Activated naive CD4-positive, alpha-beta T cell treated with anti-CD3 and anti-CD28 coated beads, Interleukin-2, amount 10 ng/mL, durations not matched to agents 7 days and 5 days (primary cell): Measurements from ENCODE around the gene MSANTD3.
"Not testable (repeated sequence)": the region's sequence is repeated elsewhere in the genome, so short reads cannot be mapped to it uniquely, and the experiment has no call there.

Experiments used
- CTCF ChIA-PET: fragments of 350-600 bp; sonication (Branson Sonifier 250); formaldehyde crosslinking; loops from one replicate; lab custom pipeline; 2021; ENCODE audit warnings: antibody characterized with exemption; lab: Charles Lee
- DNase-seq: peaks from one replicate; pipeline ENCODE4 v3.0.0-alpha.2; 2020
- H3K27ac Mint-ChIP-seq: one replicate; pipeline ENCODE4 v1.8.0; 2021; ENCODE audit warnings: mild to moderate bottlenecking, moderate library complexity, mixed read lengths
- H3K27me3 Mint-ChIP-seq: one replicate; pipeline ENCODE4 v1.8.0; 2021; ENCODE audit warnings: mild to moderate bottlenecking, mixed read lengths
- H3K36me3 Mint-ChIP-seq: one replicate; pipeline ENCODE4 v1.8.0; 2021; ENCODE audit warnings: mixed read lengths
- H3K4me1 Mint-ChIP-seq: one replicate; pipeline ENCODE4 v1.8.0; 2021; ENCODE audit warnings: mixed read lengths
- H3K4me3 Mint-ChIP-seq: one replicate; pipeline ENCODE4 v1.8.0; 2021; ENCODE audit warnings: mild to moderate bottlenecking, moderate library complexity, mixed read lengths
- H3K9me3 Mint-ChIP-seq: one replicate; pipeline ENCODE4 v1.8.0; 2021; ENCODE audit warnings: mixed read lengths

MSANTD3 gene

DNA sequence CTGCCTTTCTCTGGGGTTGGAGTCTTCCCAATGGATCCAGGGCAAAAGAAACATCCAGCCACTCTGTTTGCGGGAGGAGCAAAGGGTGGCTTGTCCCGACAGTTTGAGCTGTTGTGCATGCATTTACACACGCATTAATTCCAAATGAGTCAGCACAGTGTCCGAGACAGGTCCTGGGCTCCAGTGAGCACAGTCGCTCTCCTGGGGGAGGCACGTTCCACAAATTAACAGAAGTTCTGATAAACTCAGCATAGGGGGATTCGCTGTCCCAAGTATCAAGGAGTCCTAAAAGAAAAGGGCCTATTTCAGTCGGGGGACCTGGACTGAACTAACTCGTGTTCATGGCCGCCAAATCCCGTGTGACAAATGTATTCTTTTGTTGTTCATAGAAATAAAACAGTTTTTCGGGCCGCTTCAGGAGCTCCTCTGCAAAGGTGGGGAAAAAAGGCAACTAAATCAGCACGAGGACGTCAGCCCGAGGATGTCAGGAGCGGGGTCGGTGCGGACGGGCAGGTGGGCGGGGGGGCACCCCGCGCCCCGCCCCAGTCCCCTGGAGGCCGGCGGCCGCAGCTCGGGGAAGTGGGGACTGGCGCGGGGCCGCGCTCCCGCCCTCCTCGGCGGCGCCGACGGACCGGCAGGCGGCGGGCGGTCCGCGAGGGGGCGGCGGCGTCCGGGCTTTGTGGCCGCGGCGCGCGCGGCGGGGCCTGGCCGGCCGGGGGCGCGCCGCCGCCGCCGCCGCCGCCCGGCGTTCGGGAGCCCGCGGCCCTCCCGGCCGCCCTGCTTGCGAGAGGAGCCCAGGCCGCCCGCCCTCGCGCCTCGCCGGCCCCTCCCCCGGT lies at the start of gene MSANTD3:
MSANTD3 (plus strand) TSS at position 614 of the 836 bp plus-strand sequence. CDS start 14,796 bp downstream, outside the sequence.
- CTCF ChIA-PET: interaction anchor here (0.6 to 1.8 kb wide), 3 partner anchors 9 to 12 kb away, joined by 3 to 7 read pairs (median 5); no protein-coding TSS in a partner anchor
- peak; percentile 69 for DNase-seq
- peaks cover 2% of the 10 kb centered on the region for H3K36me3 Mint-ChIP-seq
- H3K9me3 Mint-ChIP-seq: no peaks in the 10 kb centered on the region
- H3K4me1 Mint-ChIP-seq: peaks cover 33% of the 10 kb centered on the region
- H3K27me3 Mint-ChIP-seq: peaks cover 33% of the 10 kb centered on the region
- H3K4me3 Mint-ChIP-seq: peak within 1 kb of the TSS; percentile 99
- H3K27ac Mint-ChIP-seq: peak within 1 kb of the TSS; percentile 92

DNA sequence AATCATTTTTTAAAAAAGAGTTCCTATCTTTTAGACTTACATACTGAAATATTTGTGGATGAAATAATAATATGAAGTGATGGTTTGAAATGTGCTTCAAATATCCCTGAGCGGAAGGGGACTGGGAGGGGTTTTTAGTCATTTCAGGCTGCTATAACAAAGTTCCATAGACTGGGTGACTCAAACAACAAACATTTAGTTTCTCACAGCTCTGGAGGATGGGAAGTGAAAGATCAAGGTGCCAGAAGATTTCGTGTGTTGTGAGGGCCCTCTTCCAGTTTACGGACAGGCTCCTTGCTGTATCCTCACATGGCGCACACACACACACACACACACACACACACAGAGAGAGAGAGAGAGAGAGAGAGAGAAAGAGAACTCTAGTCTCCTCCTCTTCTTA lies 47.1 kb upstream of the MSANTD3 start:
- no peak for DNase-seq
- Mint-ChIP-seq H3K27me3 (no peaks in the 10 kb centered on the region), H3K36me3 (no peaks in the 10 kb centered on the region), H3K4me1 (peaks cover 5% of the 10 kb centered on the region), H3K27ac (no peak overlapping the region), H3K4me3 (no peak overlapping the region), H3K9me3 (peaks cover 4% of the 10 kb centered on the region)
- CTCF ChIA-PET: no interaction called here

- H3K36me3 Mint-ChIP-seq, H3K4me3 Mint-ChIP-seq, H3K27ac Mint-ChIP-seq, DNase-seq, H3K4me1 Mint-ChIP-seq, H3K27me3 Mint-ChIP-seq, H3K9me3 Mint-ChIP-seq, CTCF ChIA-PET: not testable (repeated sequence)
These were observed 34.0 kb upstream of the MSANTD3 start for GRCh38 chr9:100392989-100393388.

- H3K27ac Mint-ChIP-seq: no peak overlapping the region
- H3K27me3 Mint-ChIP-seq: no peaks in the 10 kb centered on the region
- no peak for DNase-seq
- H3K9me3 Mint-ChIP-seq: no peaks in the 10 kb centered on the region
- H3K36me3 Mint-ChIP-seq: no peaks in the 10 kb centered on the region
- CTCF ChIA-PET: no interaction called here
- no peaks in the 10 kb centered on the region for H3K4me1 Mint-ChIP-seq
- no peak overlapping the region for H3K4me3 Mint-ChIP-seq
These were observed 32.8 kb upstream of the MSANTD3 start for GRCh38 chr9:100394032-100394695.

DNA sequence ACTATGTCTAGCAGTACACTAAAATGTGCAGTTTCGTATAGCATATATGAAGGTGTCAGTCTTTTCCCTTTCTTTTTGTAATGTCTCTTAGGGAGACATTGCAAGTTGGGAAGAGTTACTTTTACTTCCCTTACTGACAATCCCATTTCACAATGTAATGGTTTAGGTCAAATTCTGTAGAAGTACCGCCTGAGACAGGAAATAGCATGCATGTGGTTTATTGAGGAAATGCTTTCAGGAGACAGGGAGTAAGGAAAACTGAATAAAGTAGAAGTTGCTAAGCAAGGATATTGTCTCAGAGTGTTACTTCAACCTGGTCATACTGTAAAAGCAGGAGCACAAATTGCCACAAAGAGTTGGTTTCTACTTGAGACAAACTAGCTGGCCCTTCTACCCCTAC lies 32.1 kb upstream of the MSANTD3 start:
- no peak for DNase-seq
- Mint-ChIP-seq H3K27ac (no peak overlapping the region), H3K4me3 (no peak overlapping the region)

GRCh38 chr9:100396769-100397168 lies 30.2 kb upstream of the MSANTD3 start:
- Mint-ChIP-seq H3K4me1 (no peaks in the 10 kb centered on the region), H3K27ac (no peak overlapping the region)
- CTCF ChIA-PET: no interaction called here

More for the DNA sequence above, 32.1 kb upstream of the MSANTD3 start:
- H3K9me3 Mint-ChIP-seq: no peaks in the 10 kb centered on the region
- CTCF ChIA-PET: no interaction called here
- no peaks in the 10 kb centered on the region for H3K27me3 Mint-ChIP-seq
- no peaks in the 10 kb centered on the region for H3K36me3 Mint-ChIP-seq
- no peaks in the 10 kb centered on the region for H3K4me1 Mint-ChIP-seq

GRCh38 chr9:100397529-100398266 lies 29.2 kb upstream of the MSANTD3 start:
- peaks cover 10% of the 10 kb centered on the region for H3K27me3 Mint-ChIP-seq
- H3K4me1 Mint-ChIP-seq: no peaks in the 10 kb centered on the region
- no peak overlapping the region for H3K4me3 Mint-ChIP-seq
- CTCF ChIA-PET: no interaction called here
- no peak overlapping the region for H3K27ac Mint-ChIP-seq
- no peaks in the 10 kb centered on the region for H3K36me3 Mint-ChIP-seq
- no peaks in the 10 kb centered on the region for H3K9me3 Mint-ChIP-seq
- DNase-seq: no peak

More at GRCh38 chr9:100396769-100397168, 30.2 kb upstream of the MSANTD3 start:
- H3K36me3 Mint-ChIP-seq: no peaks in the 10 kb centered on the region
- peaks cover 10% of the 10 kb centered on the region for H3K27me3 Mint-ChIP-seq
- no peak for DNase-seq
- H3K4me3 Mint-ChIP-seq: no peak overlapping the region
- no peaks in the 10 kb centered on the region for H3K9me3 Mint-ChIP-seq

- DNase-seq: no peak
- Mint-ChIP-seq H3K4me1 (no peaks in the 10 kb centered on the region), H3K36me3 (no peaks in the 10 kb centered on the region), H3K27me3 (peaks cover 10% of the 10 kb centered on the region), H3K27ac (no peak overlapping the region), H3K9me3 (no peaks in the 10 kb centered on the region), H3K4me3 (no peak overlapping the region)
- CTCF ChIA-PET: no interaction called here
These were observed 25.9 kb upstream of the MSANTD3 start for GRCh38 chr9:100401042-100401441.

DNA sequence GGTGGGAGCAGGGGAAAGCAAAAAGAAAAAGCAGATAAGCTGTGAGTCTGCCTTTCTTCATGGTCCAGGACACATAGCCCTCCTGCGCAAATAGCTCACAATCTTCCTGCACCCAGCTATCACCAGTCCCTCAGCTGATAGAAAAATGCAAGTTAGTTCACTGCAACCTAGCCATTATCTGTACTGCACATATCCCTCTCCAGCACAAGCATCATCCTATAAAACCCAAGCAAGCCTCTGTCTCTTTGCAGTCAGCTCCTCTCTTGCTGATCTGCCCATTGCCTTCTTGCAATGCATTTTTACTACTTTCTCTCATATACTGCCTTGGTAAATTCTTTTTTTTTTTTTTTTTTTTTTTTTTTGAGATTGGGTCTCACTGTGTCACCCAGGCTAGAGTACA lies 20.0 kb upstream of the MSANTD3 start:
- Mint-ChIP-seq H3K4me3 (no peak overlapping the region), H3K36me3 (peaks cover 1% of the 10 kb centered on the region), H3K27ac (no peak overlapping the region), H3K9me3 (peaks cover under 1% of the 10 kb centered on the region), H3K4me1 (peaks cover 13% of the 10 kb centered on the region), H3K27me3 (peaks cover 16% of the 10 kb centered on the region)
- no peak for DNase-seq
- CTCF ChIA-PET: interaction anchor here (1.1 kb wide), 1 partner anchor 31 kb away, joined by 3 read pairs; no protein-coding TSS in a partner anchor

- Mint-ChIP-seq H3K9me3 (peaks cover 2% of the 10 kb centered on the region), H3K4me3 (no peak overlapping the region), H3K27me3 (peaks cover 19% of the 10 kb centered on the region), H3K36me3 (peaks cover 3% of the 10 kb centered on the region), H3K4me1 (peaks cover 17% of the 10 kb centered on the region), H3K27ac (no peak overlapping the region)
- DNase-seq: no peak
- CTCF ChIA-PET: no interaction called here
These were observed 18.3 kb upstream of the MSANTD3 start for GRCh38 chr9:100408546-100409175.

GRCh38 chr9:100409176-100409556 lies 17.8 kb upstream of the MSANTD3 start:
- CTCF ChIA-PET: no interaction called here
- DNase-seq: no peak
- Mint-ChIP-seq H3K4me3 (no peak overlapping the region), H3K4me1 (peaks cover 17% of the 10 kb centered on the region), H3K27me3 (peaks cover 20% of the 10 kb centered on the region), H3K9me3 (peaks cover 2% of the 10 kb centered on the region), H3K36me3 (peaks cover 3% of the 10 kb centered on the region), H3K27ac (no peak overlapping the region)

- H3K4me1 Mint-ChIP-seq: peaks cover 17% of the 10 kb centered on the region
- peaks cover 18% of the 10 kb centered on the region for H3K27me3 Mint-ChIP-seq
- peak; percentile 92 for DNase-seq
- peak overlapping the region; percentile 72 for H3K4me3 Mint-ChIP-seq
- H3K36me3 Mint-ChIP-seq: peaks cover 3% of the 10 kb centered on the region
- H3K27ac Mint-ChIP-seq: peak overlapping the region; percentile 56
- peaks cover 2% of the 10 kb centered on the region for H3K9me3 Mint-ChIP-seq
- CTCF ChIA-PET: no interaction called here
These were observed 15.3 kb upstream of the MSANTD3 start for GRCh38 chr9:100411472-100412283.

GRCh38 chr9:100413839-100414420 lies 13.0 kb upstream of the MSANTD3 start:
- Mint-ChIP-seq H3K27ac (no peak overlapping the region), H3K4me3 (no peak overlapping the region), H3K9me3 (peaks cover 2% of the 10 kb centered on the region), H3K36me3 (peaks cover 3% of the 10 kb centered on the region), H3K4me1 (peaks cover 17% of the 10 kb centered on the region), H3K27me3 (peaks cover 19% of the 10 kb centered on the region)
- CTCF ChIA-PET: interaction anchor here (0.6 kb wide), 2 partner anchors 11 to 167 kb away, joined by 3 read pairs; no protein-coding TSS in a partner anchor
- no peak for DNase-seq
